Lower leg skin (tissue), 3 donors: ENCODE measurements around the gene VPS54.

ENCODE experiments used
- POLR2A ChIP-seq, 2 donors: fragments of 450-650 bp; IDR thresholded peaks; one replicate each; pipeline ENCODE4 v1.6.1; 2016 to 2017; ENCODE audit warnings: antibody characterized with exemption in 2 of 2, mild to moderate bottlenecking in 1 of 2, moderate library complexity in 1 of 2
- TF ChIP-seq, protein P1 (sequence below), 3 donors: fragments of 450-650 bp; IDR thresholded peaks; one replicate each; pipeline ENCODE4 v1.5.1; 2016; ENCODE audit warnings: antibody characterized with exemption in 3 of 3, mild to moderate bottlenecking in 3 of 3, moderate library complexity in 2 of 3

- TF ChIP-seq, protein P1, sequence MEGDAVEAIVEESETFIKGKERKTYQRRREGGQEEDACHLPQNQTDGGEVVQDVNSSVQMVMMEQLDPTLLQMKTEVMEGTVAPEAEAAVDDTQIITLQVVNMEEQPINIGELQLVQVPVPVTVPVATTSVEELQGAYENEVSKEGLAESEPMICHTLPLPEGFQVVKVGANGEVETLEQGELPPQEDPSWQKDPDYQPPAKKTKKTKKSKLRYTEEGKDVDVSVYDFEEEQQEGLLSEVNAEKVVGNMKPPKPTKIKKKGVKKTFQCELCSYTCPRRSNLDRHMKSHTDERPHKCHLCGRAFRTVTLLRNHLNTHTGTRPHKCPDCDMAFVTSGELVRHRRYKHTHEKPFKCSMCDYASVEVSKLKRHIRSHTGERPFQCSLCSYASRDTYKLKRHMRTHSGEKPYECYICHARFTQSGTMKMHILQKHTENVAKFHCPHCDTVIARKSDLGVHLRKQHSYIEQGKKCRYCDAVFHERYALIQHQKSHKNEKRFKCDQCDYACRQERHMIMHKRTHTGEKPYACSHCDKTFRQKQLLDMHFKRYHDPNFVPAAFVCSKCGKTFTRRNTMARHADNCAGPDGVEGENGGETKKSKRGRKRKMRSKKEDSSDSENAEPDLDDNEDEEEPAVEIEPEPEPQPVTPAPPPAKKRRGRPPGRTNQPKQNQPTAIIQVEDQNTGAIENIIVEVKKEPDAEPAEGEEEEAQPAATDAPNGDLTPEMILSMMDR (IDR thresholded peaks at IDR 0.05), result no peak
- TF ChIP-seq POLR2A (IDR thresholded peaks at IDR 0.05), result no peak
These were observed 11.3 kb downstream of the VPS54 start for GRCh38 chr2:64007924-64008323.
